ENCODE results near the gene SERGEF.

- TF ChIP-seq CTCF (conservative IDR thresholded peaks at IDR 0.05) (no peak), ZFX (IDR thresholded peaks at IDR 0.05) (no peak)
These were observed 243.6 kb downstream of the SERGEF start for GRCh38 chr11:17769218-17769617.
